Breast epithelium (tissue), 4 donors: Measurements from ENCODE around the gene ZNF776. TPM values are rescaled to one million over a fixed set of nuclear protein-coding genes. Genes with fewer than 3 reads are reported as not detected.

Experiments
- DNase-seq, 2 donors: peaks; one replicate each; pipeline ENCODE4 v3.0.0-alpha.2; 2019; ENCODE audit warnings: low spot score in 2 of 2
- H3K27ac ChIP-seq, 2 donors: fragments of 200-600 bp; sonication (generic) in 1 of 2; one replicate each; pipeline ENCODE4 v1.5.1; 2016 to 2019; ENCODE audit warnings: mild to moderate bottlenecking in 1 of 2
- H3K27me3 ChIP-seq, 2 donors: fragments of 200-600 bp; sonication (generic) in 1 of 2; one replicate each; pipeline versions ENCODE4 v1.5.1 to v1.6.0; 2017 to 2019; ENCODE audit warnings: control low read depth in 1 of 2, mild to moderate bottlenecking in 1 of 2
- H3K36me3 ChIP-seq: fragments of 200-600 bp; one replicate; pipeline ENCODE4 v1.5.1; 2019
- H3K4me1 ChIP-seq, 2 donors: fragments of 200-600 bp; sonication (generic); one replicate each; pipeline ENCODE4 v1.5.1; 2016 to 2019; ENCODE audit warnings: control low read depth in 1 of 2
- H3K4me3 ChIP-seq, 3 donors: fragments of 200-600 bp; sonication (generic); 1 replicate in 2 of 3; 2 replicates in 1 of 3; pipeline ENCODE4 v1.5.1; 2016 to 2019; ENCODE audit warnings: mild to moderate bottlenecking in 3 of 3, moderate library complexity in 2 of 3
- H3K9me3 ChIP-seq, 2 donors: fragments of 200-600 bp; sonication (generic) in 1 of 2; one replicate each; pipeline ENCODE4 v1.5.1; 2016 to 2019; ENCODE audit warnings: control low read depth in 1 of 2
- POLR2A ChIP-seq: fragments of 450-650 bp; IDR thresholded peaks from one replicate; pipeline ENCODE4 v1.6.1; 2016; ENCODE audit warnings: antibody characterized with exemption, mild to moderate bottlenecking, moderate library complexity
- POLR2AphosphoS5 ChIP-seq, 3 donors: sonication (generic); formaldehyde crosslinking; IDR thresholded peaks; one replicate each; pipeline ENCODE4 v1.6.1; 2017; ENCODE audit warnings: antibody characterized with exemption in 3 of 3
- intact Hi-C: fragments of 100-400 bp; cut with DNase I; formaldehyde crosslinking; loops from one replicate; pipeline ENCODE4 v1.15.1; 2023; ENCODE audit warnings: low total_unique reads
- total RNA-seq, 3 donors: library from RNA; depleted of rRNA; stranded (reverse); fragments of >200 nt; gene quantifications; one replicate each; pipeline ENCODE4 v1.1.0, GENCODE V29; 2016
- TF ChIP-seq, protein P1 (sequence below), 3 donors: fragments of 450-650 bp; IDR thresholded peaks; one replicate each; pipeline ENCODE4 v1.5.1; 2016 to 2017; ENCODE audit warnings: antibody characterized with exemption in 3 of 3, mild to moderate bottlenecking in 3 of 3, moderate library complexity in 3 of 3

ZNF776 gene
- total RNA-seq, 3 donors from 2014 or later, result 8.5 to 31.8 (median 21.0) TPM

GRCh38 chr19:57759096-57759495 lies 12.5 kb downstream of the ZNF776 start:
- Histone ChIP-seq H3K9me3 (peaks cover 77 to 81% of the 10 kb centered on the region in 2 donors), H3K4me1 (no peaks in the 10 kb centered on the region), H3K27me3 (no peaks in the 10 kb centered on the region), H3K4me3 (no peak overlapping the region), H3K36me3 (peaks cover 21% of the 10 kb centered on the region), H3K27ac (no peak overlapping the region)
- intact Hi-C loops, result no loop called here
- TF ChIP-seq POLR2AphosphoS5 (IDR thresholded peaks at IDR 0.05) (no peak), POLR2A (no peak)
- TF ChIP-seq, protein P1, sequence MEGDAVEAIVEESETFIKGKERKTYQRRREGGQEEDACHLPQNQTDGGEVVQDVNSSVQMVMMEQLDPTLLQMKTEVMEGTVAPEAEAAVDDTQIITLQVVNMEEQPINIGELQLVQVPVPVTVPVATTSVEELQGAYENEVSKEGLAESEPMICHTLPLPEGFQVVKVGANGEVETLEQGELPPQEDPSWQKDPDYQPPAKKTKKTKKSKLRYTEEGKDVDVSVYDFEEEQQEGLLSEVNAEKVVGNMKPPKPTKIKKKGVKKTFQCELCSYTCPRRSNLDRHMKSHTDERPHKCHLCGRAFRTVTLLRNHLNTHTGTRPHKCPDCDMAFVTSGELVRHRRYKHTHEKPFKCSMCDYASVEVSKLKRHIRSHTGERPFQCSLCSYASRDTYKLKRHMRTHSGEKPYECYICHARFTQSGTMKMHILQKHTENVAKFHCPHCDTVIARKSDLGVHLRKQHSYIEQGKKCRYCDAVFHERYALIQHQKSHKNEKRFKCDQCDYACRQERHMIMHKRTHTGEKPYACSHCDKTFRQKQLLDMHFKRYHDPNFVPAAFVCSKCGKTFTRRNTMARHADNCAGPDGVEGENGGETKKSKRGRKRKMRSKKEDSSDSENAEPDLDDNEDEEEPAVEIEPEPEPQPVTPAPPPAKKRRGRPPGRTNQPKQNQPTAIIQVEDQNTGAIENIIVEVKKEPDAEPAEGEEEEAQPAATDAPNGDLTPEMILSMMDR (IDR thresholded peaks at IDR 0.05), result no peak
- DNase-seq, result no peak

DNA sequence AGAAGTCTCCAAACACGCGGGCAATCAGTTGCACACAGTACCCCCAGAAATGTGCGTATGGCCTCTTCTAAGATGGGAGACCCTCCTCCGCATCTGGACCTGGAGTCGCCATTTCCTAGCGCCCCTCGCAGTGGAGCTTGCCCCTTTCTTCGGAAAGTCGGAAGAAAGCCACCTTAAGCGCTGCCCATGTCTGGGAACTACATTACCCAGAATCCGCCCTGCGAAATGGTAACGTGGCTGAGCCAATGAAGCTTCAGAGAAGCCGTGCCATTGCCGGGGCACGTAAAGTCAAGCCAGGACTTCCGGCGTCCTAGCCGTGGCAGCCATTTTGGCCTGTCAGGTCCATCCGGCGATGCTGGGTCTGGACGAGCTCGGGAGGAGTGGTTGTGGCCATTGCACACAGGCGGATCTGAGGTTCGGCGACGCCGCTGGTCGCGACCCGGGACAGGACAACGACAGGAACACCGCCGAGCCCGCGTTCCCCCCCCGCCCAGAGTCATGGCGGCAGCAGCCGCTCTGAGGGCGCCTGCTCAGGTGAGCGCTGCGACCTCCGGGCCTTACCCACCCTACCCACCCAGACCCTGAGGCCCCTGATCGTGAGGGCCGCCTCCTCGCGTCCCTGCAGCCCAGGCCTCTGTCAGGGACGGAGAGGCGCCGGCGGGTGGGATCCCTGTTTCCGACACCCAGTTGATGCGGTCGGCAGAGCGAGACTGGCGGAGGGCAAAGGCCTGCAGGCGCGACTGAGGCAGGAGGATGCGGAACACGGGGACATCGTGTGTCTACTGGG lies 22.9 kb downstream of the ZNF776 start, which contains the start of gene ZNF586:
Gene ZNF586 (plus strand): TSS at position 332 of the 787 bp plus-strand sequence. CDS start 167 bp downstream, at position 499.
- Histone ChIP-seq H3K4me1 (no peaks in the 10 kb centered on the region), H3K27ac (peak within 1 kb of the TSS; percentile 88 to 92), H3K4me3 (peak within 1 kb of the TSS; percentile 78 to 96 (median 92)), H3K36me3 (no peaks in the 10 kb centered on the region), H3K9me3 (peaks cover 49 to 64% of the 10 kb centered on the region in 2 donors), H3K27me3 (no peaks in the 10 kb centered on the region)
- intact Hi-C loops, result no loop called here
- peak; percentile 84 to 87 for DNase-seq
- TF ChIP-seq POLR2A (no peak), POLR2AphosphoS5 (IDR thresholded peaks at IDR 0.05) (peak; percentile 45 to 86 (median 68))
- TF ChIP-seq, protein P1 (IDR thresholded peaks at IDR 0.05), result no peak

DNA sequence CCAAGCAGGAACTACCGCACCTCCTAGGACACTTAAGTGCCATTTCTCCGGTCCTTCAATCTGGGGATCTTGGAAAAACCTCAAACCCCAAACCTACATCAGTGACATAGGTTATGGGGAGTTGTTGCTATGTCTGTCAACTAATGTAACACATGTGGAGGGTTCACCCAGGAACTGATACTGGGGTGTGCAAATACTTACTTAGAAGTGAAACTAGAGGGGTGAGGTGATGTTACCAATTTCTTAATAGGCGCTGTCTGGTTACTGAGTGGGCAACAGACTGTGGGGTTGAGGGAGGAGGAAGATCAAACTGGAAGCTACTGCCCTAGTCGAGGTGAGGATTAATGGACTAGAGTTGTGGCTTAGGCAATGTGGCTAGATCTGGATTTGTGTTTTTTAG lies 24.8 kb downstream of the ZNF776 start:
- Histone ChIP-seq H3K4me3 (no peak overlapping the region), H3K27me3 (no peaks in the 10 kb centered on the region), H3K27ac (no peak overlapping the region), H3K4me1 (no peaks in the 10 kb centered on the region), H3K36me3 (peaks cover under 1% of the 10 kb centered on the region), H3K9me3 (peaks cover 57 to 73% of the 10 kb centered on the region in 2 donors)
- TF ChIP-seq POLR2AphosphoS5 (IDR thresholded peaks at IDR 0.05) (no peak), POLR2A (no peak)
- TF ChIP-seq, protein P1 (IDR thresholded peaks at IDR 0.05), result no peak
- DNase-seq, result no peak
- intact Hi-C loops, result no loop called here

DNA sequence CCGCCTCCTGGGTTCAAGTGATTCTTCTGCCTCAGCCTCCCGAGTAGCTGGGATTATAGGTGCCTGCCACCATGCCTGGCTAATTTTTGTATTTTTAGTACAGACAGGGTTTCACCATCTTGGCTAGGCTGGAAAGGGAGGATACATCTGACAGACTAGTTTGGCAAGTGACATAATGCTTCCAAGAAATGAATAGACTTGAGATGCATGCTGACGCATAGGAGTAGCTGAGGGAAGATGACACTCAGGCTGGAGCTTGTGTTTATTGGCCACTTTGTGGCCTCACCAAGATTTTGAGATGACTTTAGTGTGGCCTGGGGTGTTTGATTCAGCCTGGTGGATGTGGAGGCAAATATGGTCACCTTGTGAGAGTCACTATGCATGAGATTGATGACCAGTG lies 26.9 kb downstream of the ZNF776 start:
- no peaks in the 10 kb centered on the region for H3K27me3 ChIP-seq
- DNase-seq, result no peak
- intact Hi-C loops, result no loop called here
- H3K36me3 ChIP-seq, result peaks cover 13% of the 10 kb centered on the region
- H3K27ac ChIP-seq, result no peak overlapping the region
- H3K4me1 ChIP-seq, result no peaks in the 10 kb centered on the region
- no peak for TF ChIP-seq POLR2A
- TF ChIP-seq, protein P1 (IDR thresholded peaks at IDR 0.05), result no peak
- TF ChIP-seq POLR2AphosphoS5 (IDR thresholded peaks at IDR 0.05), result no peak
- H3K9me3 ChIP-seq, result peaks cover 72 to 82% of the 10 kb centered on the region in 2 donors
- H3K4me3 ChIP-seq, result peak overlapping the region in 1 of 3 donors; percentile 22

DNA sequence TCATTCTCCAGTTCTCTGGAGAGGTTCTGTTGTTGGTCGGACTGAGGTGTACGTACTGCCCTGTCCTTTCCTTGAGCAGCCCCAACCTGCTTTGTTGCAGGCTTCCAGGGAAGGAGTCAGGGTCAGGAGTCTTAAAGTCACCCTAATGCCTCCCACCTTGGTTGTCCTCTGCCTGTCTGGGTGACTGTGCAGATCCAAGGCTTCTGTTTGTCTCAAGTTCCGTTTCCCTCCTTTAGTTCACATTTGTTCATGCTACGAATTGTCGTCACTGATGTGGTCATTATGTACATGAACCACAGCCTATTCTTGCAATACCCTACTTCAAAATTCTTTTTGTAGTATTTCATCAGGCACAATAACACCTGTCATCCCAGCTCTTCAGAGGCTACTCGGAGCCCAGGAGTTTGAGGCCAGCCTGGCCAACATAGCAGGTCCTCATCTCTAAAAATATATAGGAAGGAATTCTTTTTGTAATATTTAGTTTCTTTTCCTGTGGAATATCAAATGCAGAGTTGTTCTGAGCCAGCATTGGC lies 30.2 kb downstream of the ZNF776 start:
- intact Hi-C loops, result no loop called here
- Histone ChIP-seq H3K4me1 (no peaks in the 10 kb centered on the region), H3K9me3 (peaks cover 88 to 99% of the 10 kb centered on the region in 2 donors), H3K27me3 (no peaks in the 10 kb centered on the region), H3K4me3 (no peak overlapping the region), H3K27ac (no peak overlapping the region), H3K36me3 (peaks cover 32% of the 10 kb centered on the region)
- TF ChIP-seq, protein P1 (IDR thresholded peaks at IDR 0.05), result no peak
- no peak for TF ChIP-seq POLR2AphosphoS5 (IDR thresholded peaks at IDR 0.05)
- TF ChIP-seq POLR2A, result no peak
- DNase-seq, result no peak
